ENCODE results near the gene DCTN5. TPM values are rescaled to one million over a fixed set of nuclear protein-coding genes. Genes with fewer than 3 reads are reported as not detected.
A peak's percentile ranks its signal among the peaks of the same experiment; 100 is the strongest.

DCTN5 gene
- polyA plus RNA-seq, 1 of the 3 experiments (the other 2 are of a cell fraction): 45.6 TPM

DNA sequence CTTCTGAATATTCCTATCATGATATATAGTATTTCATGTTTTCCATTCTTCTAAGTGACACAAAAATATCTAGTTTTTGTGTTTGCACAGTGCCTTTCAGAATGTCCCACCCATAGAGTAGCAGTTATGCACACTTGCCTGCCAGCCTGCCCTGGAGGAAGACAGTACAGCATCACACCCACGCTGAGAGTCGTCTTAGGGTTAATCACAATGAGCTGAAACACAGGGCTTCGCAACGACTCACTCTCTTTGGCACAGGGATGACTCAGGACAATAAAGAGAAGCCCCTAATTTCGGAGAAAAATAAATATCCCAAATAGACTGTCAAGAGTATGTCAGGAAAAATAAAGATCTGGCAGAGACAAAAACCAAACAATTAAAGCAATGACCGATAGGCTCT, 33.5 kb upstream of the DCTN5 start:
- no peak overlapping the region for H3K9ac ChIP-seq
- peak overlapping the region; percentile 10; the same call in 1 of the 2 replicates for H3K4me2 ChIP-seq
- CTCF ChIA-PET: interaction anchor here (4.9 kb wide), 1 partner anchor 11 kb away, joined by 17 read pairs; the partner anchor contains the start of gene NDUFAB1
- H3K27ac ChIP-seq (ENCODE audit: low read depth in 2 of 2, low read length in 1 of 2): peak overlapping the region in 1 of 2 experiments; percentile 78; a peak in 2 of 4 replicates
- no peak for DNase-seq
- WGBS (ENCODE audit: low lambda C conversion rate): 58% methylated on average over 6 of the region's 6 CpGs
- H3K36me3 ChIP-seq (replicated peaks in 1 of 2; ENCODE audit: control insufficient read depth in 1 of 2, insufficient read depth in 2 of 2, low read length in 1 of 2): peaks cover 20 to 21% of the 10 kb centered on the region in 2 experiments
- H4K20me1 ChIP-seq (ENCODE audit: insufficient read depth): no peaks in the 10 kb centered on the region
- H3K27me3 ChIP-seq (ENCODE audit: insufficient read depth): no peaks in the 10 kb centered on the region
- peaks cover 15% of the 10 kb centered on the region for H3F3A ChIP-seq (replicated peaks; ENCODE audit: insufficient read depth)
- no peaks in the 10 kb centered on the region for H3K9me3 ChIP-seq
- POLR2A ChIA-PET: no interaction called here
- H2AFZ ChIP-seq (ENCODE audit: low read depth): 0 out of 2 replicates have a peak overlapping the region, but pooled peaks have one; percentile 7
- H3K9me2 ChIP-seq: no peaks in the 10 kb centered on the region
- H3K4me1 ChIP-seq (ENCODE audit: control insufficient read depth in 1 of 2, insufficient read depth in 2 of 2, low read depth in 1 of 2, low read length in 1 of 2): no peaks in the 10 kb centered on the region
- no peak for TF ChIP-seq TAF1 (IDR thresholded peaks at IDR 0.05; ENCODE audit: borderline replicate concordance, low read depth, low read length)
- TF ChIP-seq GABPA (IDR thresholded peaks at IDR 0.05; ENCODE audit: low read depth): no peak
- H3K4me3 ChIP-seq (ENCODE audit: low read depth in 2 of 2, low read length in 1 of 2): no peak overlapping the region
- no peaks in the 10 kb centered on the region for H3K79me2 ChIP-seq (ENCODE audit: insufficient read depth)

DNA sequence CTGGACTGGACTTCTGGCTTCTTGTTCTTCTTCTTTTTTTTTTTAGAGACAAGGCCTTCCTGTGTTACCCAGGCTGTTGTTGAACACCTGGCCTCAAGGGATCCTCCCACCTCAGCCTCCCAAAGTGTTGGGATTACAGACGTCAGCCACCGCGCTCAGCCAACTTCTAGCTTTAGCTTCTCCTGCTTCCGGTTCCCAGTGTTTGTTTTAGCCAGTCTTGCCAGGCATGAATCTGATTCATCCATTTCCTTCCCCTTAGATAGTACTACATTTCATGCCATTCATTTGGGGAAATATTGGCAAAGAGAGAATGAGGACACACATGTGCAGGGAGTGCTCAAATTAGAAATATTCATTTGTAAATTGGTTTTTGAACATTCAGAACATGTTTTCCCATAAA, 33.1 kb upstream of the DCTN5 start:
- H3K79me2 ChIP-seq (ENCODE audit: insufficient read depth): no peaks in the 10 kb centered on the region
- DNase-seq: no peak
- TF ChIP-seq, protein P1, sequence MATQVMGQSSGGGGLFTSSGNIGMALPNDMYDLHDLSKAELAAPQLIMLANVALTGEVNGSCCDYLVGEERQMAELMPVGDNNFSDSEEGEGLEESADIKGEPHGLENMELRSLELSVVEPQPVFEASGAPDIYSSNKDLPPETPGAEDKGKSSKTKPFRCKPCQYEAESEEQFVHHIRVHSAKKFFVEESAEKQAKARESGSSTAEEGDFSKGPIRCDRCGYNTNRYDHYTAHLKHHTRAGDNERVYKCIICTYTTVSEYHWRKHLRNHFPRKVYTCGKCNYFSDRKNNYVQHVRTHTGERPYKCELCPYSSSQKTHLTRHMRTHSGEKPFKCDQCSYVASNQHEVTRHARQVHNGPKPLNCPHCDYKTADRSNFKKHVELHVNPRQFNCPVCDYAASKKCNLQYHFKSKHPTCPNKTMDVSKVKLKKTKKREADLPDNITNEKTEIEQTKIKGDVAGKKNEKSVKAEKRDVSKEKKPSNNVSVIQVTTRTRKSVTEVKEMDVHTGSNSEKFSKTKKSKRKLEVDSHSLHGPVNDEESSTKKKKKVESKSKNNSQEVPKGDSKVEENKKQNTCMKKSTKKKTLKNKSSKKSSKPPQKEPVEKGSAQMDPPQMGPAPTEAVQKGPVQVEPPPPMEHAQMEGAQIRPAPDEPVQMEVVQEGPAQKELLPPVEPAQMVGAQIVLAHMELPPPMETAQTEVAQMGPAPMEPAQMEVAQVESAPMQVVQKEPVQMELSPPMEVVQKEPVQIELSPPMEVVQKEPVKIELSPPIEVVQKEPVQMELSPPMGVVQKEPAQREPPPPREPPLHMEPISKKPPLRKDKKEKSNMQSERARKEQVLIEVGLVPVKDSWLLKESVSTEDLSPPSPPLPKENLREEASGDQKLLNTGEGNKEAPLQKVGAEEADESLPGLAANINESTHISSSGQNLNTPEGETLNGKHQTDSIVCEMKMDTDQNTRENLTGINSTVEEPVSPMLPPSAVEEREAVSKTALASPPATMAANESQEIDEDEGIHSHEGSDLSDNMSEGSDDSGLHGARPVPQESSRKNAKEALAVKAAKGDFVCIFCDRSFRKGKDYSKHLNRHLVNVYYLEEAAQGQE (IDR thresholded peaks at IDR 0.05; ENCODE audit: low read depth, low read length): no peak
- TF ChIP-seq EZH2phosphoT487 (IDR thresholded peaks at IDR 0.05; ENCODE audit: borderline replicate concordance, low read depth): no peak
- no peak for TF ChIP-seq CHD2 (IDR thresholded peaks at IDR 0.05; ENCODE audit: low read length, partially characterized antibody)
- no peak for TF ChIP-seq GATA2 (CRISPR knock-in tag; IDR thresholded peaks at IDR 0.05)
- H3K4me2 ChIP-seq: peak overlapping the region; percentile 10; the same call in 1 of the 2 replicates
- H4K20me1 ChIP-seq (ENCODE audit: insufficient read depth): no peaks in the 10 kb centered on the region
- no peaks in the 10 kb centered on the region for H3K4me1 ChIP-seq (ENCODE audit: control insufficient read depth in 1 of 2, insufficient read depth in 2 of 2, low read depth in 1 of 2, low read length in 1 of 2)
- no peak overlapping the region for H3K9ac ChIP-seq
- H3K36me3 ChIP-seq (replicated peaks in 1 of 2; ENCODE audit: control insufficient read depth in 1 of 2, insufficient read depth in 2 of 2, low read length in 1 of 2): peaks cover 15 to 19% of the 10 kb centered on the region in 2 experiments
- 77% methylated on average over 4 of the region's 4 CpGs for WGBS (ENCODE audit: low lambda C conversion rate)
- no peaks in the 10 kb centered on the region for H3K27me3 ChIP-seq (ENCODE audit: insufficient read depth)
- CTCF ChIA-PET: interaction anchor here (4.9 kb wide), 1 partner anchor 11 kb away, joined by 17 read pairs; the partner anchor contains the start of gene NDUFAB1
- H3K4me3 ChIP-seq (ENCODE audit: low read depth in 2 of 2, low read length in 1 of 2): no peak overlapping the region
- H2AFZ ChIP-seq (ENCODE audit: low read depth): 0 out of 2 replicates have a peak overlapping the region, but pooled peaks have one; percentile 7
- no peaks in the 10 kb centered on the region for H3K9me3 ChIP-seq
- POLR2A ChIA-PET: no interaction called here
- H3K9me2 ChIP-seq: no peaks in the 10 kb centered on the region
- H3F3A ChIP-seq (replicated peaks; ENCODE audit: insufficient read depth): peaks cover 15% of the 10 kb centered on the region
- peak overlapping the region in 1 of 2 experiments; percentile 78; a peak in 2 of 4 replicates for H3K27ac ChIP-seq (ENCODE audit: low read depth in 2 of 2, low read length in 1 of 2)

DNA sequence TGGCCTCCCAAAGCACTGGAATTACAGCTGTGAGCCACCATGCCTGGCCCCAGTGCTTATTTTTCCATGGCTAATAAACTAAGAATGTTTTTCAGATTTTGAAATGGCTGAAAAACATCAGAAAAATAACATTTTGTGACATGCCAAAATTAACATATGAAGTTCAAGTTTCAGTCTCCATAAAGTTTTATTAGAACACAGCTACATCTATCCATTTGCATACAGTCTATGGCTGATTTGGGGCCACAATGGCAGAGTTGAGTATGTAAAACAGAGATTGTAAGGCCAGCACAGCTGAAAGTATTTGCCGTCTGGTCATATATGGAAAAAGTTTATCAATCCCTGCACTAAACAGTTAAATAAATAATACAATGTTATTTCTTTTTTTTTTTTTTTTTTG, 31.3 kb upstream of the DCTN5 start:
- no peaks in the 10 kb centered on the region for H4K20me1 ChIP-seq (ENCODE audit: insufficient read depth)
- no peaks in the 10 kb centered on the region for H3K4me1 ChIP-seq (ENCODE audit: control insufficient read depth in 1 of 2, insufficient read depth in 2 of 2, low read depth in 1 of 2, low read length in 1 of 2)
- H3F3A ChIP-seq (replicated peaks; ENCODE audit: insufficient read depth): peaks cover 15% of the 10 kb centered on the region
- no peak overlapping the region for H2AFZ ChIP-seq (ENCODE audit: low read depth)
- no peak overlapping the region for H3K4me3 ChIP-seq (ENCODE audit: low read depth in 2 of 2, low read length in 1 of 2)
- H3K79me2 ChIP-seq (ENCODE audit: insufficient read depth): no peaks in the 10 kb centered on the region
- H3K9me2 ChIP-seq: no peaks in the 10 kb centered on the region
- H3K27ac ChIP-seq (ENCODE audit: low read depth in 2 of 2, low read length in 1 of 2): no peak overlapping the region
- H3K9me3 ChIP-seq: no peaks in the 10 kb centered on the region
- H3K27me3 ChIP-seq (ENCODE audit: insufficient read depth): no peaks in the 10 kb centered on the region
- DNase-seq: no peak
- peaks cover 6 to 18% of the 10 kb centered on the region in 2 experiments for H3K36me3 ChIP-seq (replicated peaks in 1 of 2; ENCODE audit: control insufficient read depth in 1 of 2, insufficient read depth in 2 of 2, low read length in 1 of 2)
- no peak overlapping the region for H3K9ac ChIP-seq
- no peak overlapping the region for H3K4me2 ChIP-seq
- ChIA-PET CTCF (interaction anchor here (0.6 to 2.2 kb wide), 2 partner anchors 13 to 898 kb away, joined by 3 to 8 read pairs; no protein-coding TSS in a partner anchor), POLR2A (no interaction called here)
- WGBS (ENCODE audit: low lambda C conversion rate): 93% methylated on average over 1 of the region's 1 CpG
- TF ChIP-seq FOXM1 (IDR thresholded peaks at IDR 0.05; ENCODE audit: low read depth): no peak
- no peak for TF ChIP-seq POLR2AphosphoS5 (IDR thresholded peaks at IDR 0.05; ENCODE audit: low read depth, low read length)
- TF ChIP-seq CHD2 (IDR thresholded peaks at IDR 0.05; ENCODE audit: low read length, partially characterized antibody): no peak
- TF ChIP-seq MXI1 (IDR thresholded peaks at IDR 0.05; ENCODE audit: low read depth, low read length): no peak
- no peak for TF ChIP-seq TCF12 (IDR thresholded peaks at IDR 0.05)
- TF ChIP-seq, protein P2, sequence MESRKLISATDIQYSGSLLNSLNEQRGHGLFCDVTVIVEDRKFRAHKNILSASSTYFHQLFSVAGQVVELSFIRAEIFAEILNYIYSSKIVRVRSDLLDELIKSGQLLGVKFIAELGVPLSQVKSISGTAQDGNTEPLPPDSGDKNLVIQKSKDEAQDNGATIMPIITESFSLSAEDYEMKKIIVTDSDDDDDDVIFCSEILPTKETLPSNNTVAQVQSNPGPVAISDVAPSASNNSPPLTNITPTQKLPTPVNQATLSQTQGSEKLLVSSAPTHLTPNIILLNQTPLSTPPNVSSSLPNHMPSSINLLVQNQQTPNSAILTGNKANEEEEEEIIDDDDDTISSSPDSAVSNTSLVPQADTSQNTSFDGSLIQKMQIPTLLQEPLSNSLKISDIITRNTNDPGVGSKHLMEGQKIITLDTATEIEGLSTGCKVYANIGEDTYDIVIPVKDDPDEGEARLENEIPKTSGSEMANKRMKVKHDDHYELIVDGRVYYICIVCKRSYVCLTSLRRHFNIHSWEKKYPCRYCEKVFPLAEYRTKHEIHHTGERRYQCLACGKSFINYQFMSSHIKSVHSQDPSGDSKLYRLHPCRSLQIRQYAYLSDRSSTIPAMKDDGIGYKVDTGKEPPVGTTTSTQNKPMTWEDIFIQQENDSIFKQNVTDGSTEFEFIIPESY (IDR thresholded peaks at IDR 0.05; ENCODE audit: borderline replicate concordance, low read depth): no peak
- TF ChIP-seq, protein P3, sequence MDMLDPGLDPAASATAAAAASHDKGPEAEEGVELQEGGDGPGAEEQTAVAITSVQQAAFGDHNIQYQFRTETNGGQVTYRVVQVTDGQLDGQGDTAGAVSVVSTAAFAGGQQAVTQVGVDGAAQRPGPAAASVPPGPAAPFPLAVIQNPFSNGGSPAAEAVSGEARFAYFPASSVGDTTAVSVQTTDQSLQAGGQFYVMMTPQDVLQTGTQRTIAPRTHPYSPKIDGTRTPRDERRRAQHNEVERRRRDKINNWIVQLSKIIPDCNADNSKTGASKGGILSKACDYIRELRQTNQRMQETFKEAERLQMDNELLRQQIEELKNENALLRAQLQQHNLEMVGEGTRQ (IDR thresholded peaks at IDR 0.05; ENCODE audit: borderline replicate concordance, low read depth, low read length): no peak
- no peak for TF ChIP-seq EP300 (IDR thresholded peaks at IDR 0.05; ENCODE audit: borderline replicate concordance in 1 of 2, low read depth in 1 of 2, low read length in 1 of 2)
- no peak for TF ChIP-seq EZH2phosphoT487 (IDR thresholded peaks at IDR 0.05; ENCODE audit: borderline replicate concordance, low read depth)
- no peak for TF ChIP-seq GATA2 (CRISPR knock-in tag; IDR thresholded peaks at IDR 0.05)
- TF ChIP-seq YY1 (IDR thresholded peaks at IDR 0.05; ENCODE audit: low read depth): no peak

All from SK-N-SH (cell line).